ENCODE results near the gene HEATR5A. TPM values are rescaled to one million over a fixed set of nuclear protein-coding genes. Genes with fewer than 3 reads are reported as not detected.

The HEATR5A gene
- total and polyA plus RNA-seq, 5 donors: 15.0 to 54.1 (median 39.3) TPM

GRCh38 chr14:31297112-31297511, 123.2 kb downstream of the HEATR5A start:
- intact Hi-C loops (cut with DNase I): no loop called here
- 92% methylated on average over 6 of the region's 6 CpGs for WGBS

GRCh38 chr14:31294746-31295405, 125.5 kb downstream of the HEATR5A start:
- Histone ChIP-seq H3K4me1 (ENCODE audit: control insufficient read depth, insufficient read depth, low read length) (no peaks in the 10 kb centered on the region), H3K27ac (ENCODE audit: low read length) (no peak overlapping the region), H3K9me3 (ENCODE audit: control insufficient read depth, low read length) (no peaks in the 10 kb centered on the region), H3K4me3 (ENCODE audit: low read length) (no peak overlapping the region), H3K27me3 (ENCODE audit: control insufficient read depth, insufficient read depth) (no peaks in the 10 kb centered on the region)
- DNase-seq (no peak), ATAC-seq (no peak)
- 68% methylated on average over 7 of the region's 7 CpGs for WGBS
- intact Hi-C loops (cut with DNase I): no loop called here

More at GRCh38 chr14:31297112-31297511, 123.2 kb downstream of the HEATR5A start:
- Histone ChIP-seq H3K4me1 (ENCODE audit: control insufficient read depth, insufficient read depth, low read length) (no peaks in the 10 kb centered on the region), H3K4me3 (ENCODE audit: low read length) (no peak overlapping the region), H3K27me3 (ENCODE audit: control insufficient read depth, insufficient read depth) (no peaks in the 10 kb centered on the region), H3K27ac (ENCODE audit: low read length) (no peak overlapping the region), H3K9me3 (ENCODE audit: control insufficient read depth, low read length) (no peaks in the 10 kb centered on the region)
- DNase-seq (no peak), ATAC-seq (no peak)

GRCh38 chr14:31292937-31293616, 127.3 kb downstream of the HEATR5A start:
- no peak for DNase-seq
- no peaks in the 10 kb centered on the region for H3K9me3 ChIP-seq (ENCODE audit: control insufficient read depth, low read length)
- WGBS: 71% methylated on average over 3 of the region's 3 CpGs
- no peaks in the 10 kb centered on the region for H3K27me3 ChIP-seq (ENCODE audit: control insufficient read depth, insufficient read depth)
- ATAC-seq: no peak
- no peak overlapping the region for H3K4me3 ChIP-seq (ENCODE audit: low read length)
- no peaks in the 10 kb centered on the region for H3K4me1 ChIP-seq (ENCODE audit: control insufficient read depth, insufficient read depth, low read length)
- intact Hi-C loops (cut with DNase I): no loop called here
- H3K27ac ChIP-seq (ENCODE audit: low read length): no peak overlapping the region

GRCh38 chr14:31291210-31291609, 129.1 kb downstream of the HEATR5A start:
- DNase-seq (no peak), ATAC-seq (no peak)
- intact Hi-C loops (cut with DNase I): no loop called here
- Histone ChIP-seq H3K27ac (ENCODE audit: low read length) (no peak overlapping the region), H3K9me3 (ENCODE audit: control insufficient read depth, low read length) (no peaks in the 10 kb centered on the region), H3K4me1 (ENCODE audit: control insufficient read depth, insufficient read depth, low read length) (no peaks in the 10 kb centered on the region), H3K27me3 (ENCODE audit: control insufficient read depth, insufficient read depth) (no peaks in the 10 kb centered on the region), H3K4me3 (ENCODE audit: low read length) (no peak overlapping the region)

- 92% methylated on average over 4 of the region's 4 CpGs for WGBS
- DNase-seq (no peak), ATAC-seq (no peak)
- intact Hi-C loops (cut with DNase I): no loop called here
- H3K27me3 ChIP-seq (ENCODE audit: control insufficient read depth, insufficient read depth): no peaks in the 10 kb centered on the region
- no peaks in the 10 kb centered on the region for H3K4me1 ChIP-seq (ENCODE audit: control insufficient read depth, insufficient read depth, low read length)
- no peak overlapping the region for H3K27ac ChIP-seq (ENCODE audit: low read length)
- H3K9me3 ChIP-seq (ENCODE audit: control insufficient read depth, low read length): no peaks in the 10 kb centered on the region
- H3K4me3 ChIP-seq (ENCODE audit: low read length): no peak overlapping the region
Observed at GRCh38 chr14:31287294-31287972, 132.9 kb downstream of the HEATR5A start.

- Histone ChIP-seq H3K27me3 (ENCODE audit: control insufficient read depth, insufficient read depth) (no peaks in the 10 kb centered on the region), H3K4me1 (ENCODE audit: control insufficient read depth, insufficient read depth, low read length) (no peaks in the 10 kb centered on the region), H3K9me3 (ENCODE audit: control insufficient read depth, low read length) (no peaks in the 10 kb centered on the region), H3K27ac (ENCODE audit: low read length) (no peak overlapping the region), H3K4me3 (ENCODE audit: low read length) (no peak overlapping the region)
- intact Hi-C loops (cut with DNase I): no loop called here
- 91% methylated on average over 12 of the region's 12 CpGs for WGBS
- ATAC-seq (no peak), DNase-seq (peak in 1 of 3 donors; percentile 16)
Observed at GRCh38 chr14:31286456-31287293, 133.7 kb downstream of the HEATR5A start.

- WGBS: 35% methylated on average over 3 of the region's 3 CpGs
- intact Hi-C loops (cut with DNase I): no loop called here
- H3K9me3 ChIP-seq (ENCODE audit: control insufficient read depth, low read length): no peaks in the 10 kb centered on the region
- H3K27ac ChIP-seq (ENCODE audit: low read length): no peak overlapping the region
- H3K4me3 ChIP-seq (ENCODE audit: low read length): no peak overlapping the region
- H3K4me1 ChIP-seq (ENCODE audit: control insufficient read depth, insufficient read depth, low read length): no peaks in the 10 kb centered on the region
- H3K27me3 ChIP-seq (ENCODE audit: control insufficient read depth, insufficient read depth): no peaks in the 10 kb centered on the region
- ATAC-seq: no peak
- no peak for DNase-seq
Observed at GRCh38 chr14:31283578-31284252, 136.6 kb downstream of the HEATR5A start.

- Histone ChIP-seq H3K9me3 (ENCODE audit: control insufficient read depth, low read length) (no peaks in the 10 kb centered on the region), H3K27me3 (ENCODE audit: control insufficient read depth, insufficient read depth) (no peaks in the 10 kb centered on the region), H3K4me1 (ENCODE audit: control insufficient read depth, insufficient read depth, low read length) (no peaks in the 10 kb centered on the region), H3K27ac (ENCODE audit: low read length) (no peak overlapping the region), H3K4me3 (ENCODE audit: low read length) (no peak overlapping the region)
- ATAC-seq: no peak
- 94% methylated on average over 1 of the region's 1 CpG for WGBS
- DNase-seq: no peak
- intact Hi-C loops (cut with DNase I): no loop called here
Observed at GRCh38 chr14:31283153-31283552, 137.2 kb downstream of the HEATR5A start.

GRCh38 chr14:31280871-31281220, 139.5 kb downstream of the HEATR5A start:
- H3K9me3 ChIP-seq (ENCODE audit: control insufficient read depth, low read length): no peaks in the 10 kb centered on the region
- no peaks in the 10 kb centered on the region for H3K27me3 ChIP-seq (ENCODE audit: control insufficient read depth, insufficient read depth)
- no peaks in the 10 kb centered on the region for H3K4me1 ChIP-seq (ENCODE audit: control insufficient read depth, insufficient read depth, low read length)
- no peak overlapping the region for H3K4me3 ChIP-seq (ENCODE audit: low read length)
- ATAC-seq (no peak), DNase-seq (no peak)
- intact Hi-C loops (cut with DNase I): no loop called here
- 87% methylated on average over 3 of the region's 3 CpGs for WGBS
- no peak overlapping the region for H3K27ac ChIP-seq (ENCODE audit: low read length)

GRCh38 chr14:31280132-31280870, 140.0 kb downstream of the HEATR5A start:
- H3K4me3 ChIP-seq (ENCODE audit: low read length): no peak overlapping the region
- no peaks in the 10 kb centered on the region for H3K4me1 ChIP-seq (ENCODE audit: control insufficient read depth, insufficient read depth, low read length)
- no peaks in the 10 kb centered on the region for H3K9me3 ChIP-seq (ENCODE audit: control insufficient read depth, low read length)
- no peak for ATAC-seq
- no peak for DNase-seq
- H3K27me3 ChIP-seq (ENCODE audit: control insufficient read depth, insufficient read depth): no peaks in the 10 kb centered on the region
- WGBS: 89% methylated on average over 4 of the region's 4 CpGs
- no peak overlapping the region for H3K27ac ChIP-seq (ENCODE audit: low read length)
- intact Hi-C loops (cut with DNase I): no loop called here

All from right cardiac atrium (tissue), 5 donors.